Stimulated activated memory B cell treated with anti-CD40 and anti-IgM and Interleukin-4, amounts not matched to agents 10 μg/mL and 1 μg/mL and 100 μg/mL, for 72 hours (primary cell): ENCODE data around the gene AP5B1.

ENCODE experiments used
- ATAC-seq: fragments of 150-1000 bp; cut with Tn5 transposase; 2 replicates; pipeline ENCODE4 v1.10.0; 2021
- H3K27ac Mint-ChIP-seq: one replicate; pipeline ENCODE4 v1.8.0; 2022; ENCODE audit warnings: mild to moderate bottlenecking, mixed read lengths
- H3K27me3 Mint-ChIP-seq: one replicate; pipeline ENCODE4 v1.8.0; 2022; ENCODE audit warnings: mixed read lengths
- H3K36me3 Mint-ChIP-seq: one replicate; pipeline ENCODE4 v1.8.0; 2022; ENCODE audit warnings: mixed read lengths
- H3K4me1 Mint-ChIP-seq: one replicate; pipeline ENCODE4 v1.8.0; 2022; ENCODE audit warnings: mixed read lengths
- H3K4me3 Mint-ChIP-seq: one replicate; pipeline ENCODE4 v1.8.0; 2022; ENCODE audit warnings: mild to moderate bottlenecking, moderate library complexity, mixed read lengths
- H3K9me3 Mint-ChIP-seq: one replicate; pipeline ENCODE4 v1.8.0; 2022; ENCODE audit warnings: mixed read lengths

The AP5B1 gene

DNA sequence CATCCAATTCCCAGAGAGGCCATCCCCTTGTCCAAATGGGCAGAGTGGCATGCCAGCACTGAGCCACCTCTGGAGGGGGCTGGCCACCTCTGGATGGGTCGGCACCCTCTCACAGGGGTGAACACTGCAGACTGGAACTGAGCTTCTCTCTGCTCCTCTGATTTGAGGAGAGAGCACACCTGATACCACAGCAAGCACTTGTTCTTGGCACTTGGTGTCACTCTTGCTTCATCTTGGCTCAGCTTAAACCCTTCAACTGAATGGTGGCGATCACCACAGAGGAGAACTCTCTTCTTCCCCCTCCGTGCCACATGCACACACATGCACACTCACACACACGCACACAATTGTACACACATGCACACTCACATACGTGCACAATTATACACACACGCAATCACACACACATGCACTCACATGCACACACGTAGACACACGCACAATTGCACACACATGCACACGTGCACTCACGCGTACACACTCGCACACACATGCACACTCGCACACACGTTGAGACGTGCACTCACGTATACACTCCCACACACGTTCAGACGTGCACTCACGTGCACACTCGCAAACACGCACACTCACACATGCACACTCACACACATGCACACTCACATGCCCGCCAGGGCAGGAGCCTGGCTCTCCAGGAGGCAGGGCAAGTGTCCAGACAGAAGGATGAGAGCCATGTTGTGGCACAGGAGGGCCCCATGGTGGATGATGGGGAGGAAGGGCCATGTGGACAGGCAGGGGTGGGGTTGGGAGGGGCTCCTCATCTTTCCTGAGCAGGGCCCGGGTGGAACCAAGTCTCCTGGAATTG is 29.5 kb upstream of the AP5B1 start:
- ATAC-seq: peak; percentile 56
- no peak overlapping the region for H3K27ac Mint-ChIP-seq

DNA sequence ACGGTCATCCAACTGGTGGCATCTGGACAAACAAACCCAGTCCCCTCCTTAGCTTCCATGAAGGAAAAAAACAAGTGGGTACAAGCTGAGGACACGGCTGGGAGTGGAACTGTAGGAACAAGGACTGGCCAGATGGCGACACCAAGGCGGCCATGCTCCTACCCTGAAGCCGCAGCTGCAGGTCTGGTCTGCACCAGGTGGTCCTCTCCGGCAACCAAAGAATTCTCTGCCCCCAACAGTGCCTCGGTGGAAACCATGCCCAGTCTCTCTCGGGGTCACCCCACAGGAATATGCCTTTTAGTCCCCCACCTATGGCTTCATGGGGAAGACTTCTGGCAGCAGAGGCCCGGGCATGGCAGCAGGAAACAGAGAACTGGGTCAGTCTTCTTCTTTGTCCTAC is 28.7 kb upstream of the AP5B1 start:
- Mint-ChIP-seq H3K4me1 (peaks cover 14% of the 10 kb centered on the region), H3K36me3 (no peaks in the 10 kb centered on the region), H3K9me3 (no peaks in the 10 kb centered on the region), H3K27ac (no peak overlapping the region), H3K27me3 (peaks cover 13% of the 10 kb centered on the region), H3K4me3 (no peak overlapping the region)
- no peak for ATAC-seq

More for the DNA sequence above, 29.5 kb upstream of the AP5B1 start:
- Mint-ChIP-seq H3K36me3 (no peaks in the 10 kb centered on the region), H3K9me3 (no peaks in the 10 kb centered on the region), H3K4me1 (peaks cover 21% of the 10 kb centered on the region), H3K27me3 (peaks cover 9% of the 10 kb centered on the region), H3K4me3 (no peak overlapping the region)

DNA sequence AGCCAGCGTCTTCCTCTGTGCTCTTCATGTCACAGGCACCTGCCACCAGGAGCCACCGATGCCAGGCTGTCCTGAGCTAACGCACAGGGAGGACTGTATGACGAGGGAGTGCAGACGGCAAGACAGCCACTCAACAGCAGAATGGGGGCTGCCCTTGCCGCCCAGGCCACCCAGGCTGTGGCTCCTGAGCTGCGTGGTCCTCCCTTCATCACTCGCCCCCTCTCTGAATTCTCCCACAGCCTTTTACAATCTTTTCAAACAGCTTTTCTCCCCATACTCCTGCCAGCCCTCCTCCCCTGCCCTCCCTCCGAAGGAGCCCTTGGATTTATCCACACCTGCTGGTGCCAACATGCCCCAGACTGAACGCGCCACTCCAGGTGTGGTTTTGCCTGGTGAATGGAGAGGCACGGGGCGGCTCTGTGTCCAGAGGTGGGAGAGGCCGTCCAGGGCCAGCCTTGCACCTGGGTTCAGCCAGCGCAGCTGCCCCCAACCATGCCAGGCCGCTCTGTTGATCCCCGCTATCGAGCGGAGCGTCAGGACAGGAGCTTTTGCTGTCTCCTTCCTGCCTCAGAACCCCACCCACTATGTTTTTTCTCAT is 28.1 kb upstream of the AP5B1 start:
- H3K27ac Mint-ChIP-seq: no peak overlapping the region

DNA sequence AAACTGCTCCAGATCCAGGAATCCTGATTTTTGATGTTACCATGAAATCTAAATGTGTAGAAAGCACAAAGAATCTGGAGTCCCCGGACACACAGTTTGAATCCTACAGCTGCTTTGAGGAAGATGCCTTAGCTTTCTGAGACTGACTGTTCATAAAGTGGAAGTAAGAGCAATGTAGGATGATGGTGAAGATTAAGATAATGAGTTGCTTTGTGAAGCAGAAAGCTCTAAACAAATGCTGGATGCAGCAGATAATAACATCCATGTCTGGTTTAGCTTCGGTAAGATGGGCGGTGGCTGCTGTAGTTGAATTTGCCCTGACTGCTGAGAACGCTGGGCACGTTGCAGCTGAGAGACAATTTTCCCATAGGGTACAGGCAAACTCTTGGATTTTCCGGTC is 26.2 kb upstream of the AP5B1 start:
- H3K27ac Mint-ChIP-seq: no peak overlapping the region

More for the DNA sequence above, 28.1 kb upstream of the AP5B1 start:
- ATAC-seq: no peak
- Mint-ChIP-seq H3K4me1 (peaks cover 12% of the 10 kb centered on the region), H3K4me3 (no peak overlapping the region), H3K27me3 (peaks cover 20% of the 10 kb centered on the region), H3K9me3 (no peaks in the 10 kb centered on the region), H3K36me3 (no peaks in the 10 kb centered on the region)

DNA sequence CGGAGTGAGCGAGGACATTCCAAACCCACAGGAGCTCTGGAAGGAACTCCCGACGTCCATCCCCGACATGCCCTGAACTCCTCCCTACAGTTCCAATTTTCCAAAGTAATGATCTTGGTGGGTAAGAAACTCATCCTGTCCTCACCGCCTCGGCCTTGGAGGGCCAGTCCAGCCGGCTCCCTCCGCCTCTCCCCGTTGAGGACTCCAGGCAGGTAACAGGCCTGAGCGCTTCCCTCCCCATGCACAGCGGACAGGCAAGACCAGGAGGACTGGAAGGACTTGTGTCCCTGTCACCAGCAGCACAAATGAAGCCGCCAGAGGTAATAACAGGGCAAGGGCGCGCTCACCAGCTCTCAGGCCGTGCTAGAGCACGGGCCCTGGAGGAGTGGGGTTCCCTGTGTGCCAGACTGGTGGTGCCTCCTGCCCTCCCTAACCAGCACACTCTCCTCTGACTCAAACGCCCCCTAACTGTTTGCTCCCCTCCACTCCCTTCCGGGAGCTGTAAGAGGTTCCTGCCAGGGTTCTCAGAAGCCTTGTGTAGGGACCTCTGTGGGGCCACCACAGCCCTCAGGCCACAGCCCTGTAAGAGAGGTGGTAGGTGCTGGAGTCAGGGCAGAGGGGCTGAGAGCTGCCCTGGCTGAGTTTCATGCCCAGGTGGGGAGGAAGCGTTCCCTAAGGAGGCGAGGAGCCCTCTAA is 23.2 kb upstream of the AP5B1 start:
- Mint-ChIP-seq H3K36me3 (no peaks in the 10 kb centered on the region), H3K27ac (peak overlapping the region; percentile 69), H3K9me3 (no peaks in the 10 kb centered on the region), H3K4me3 (no peak overlapping the region), H3K4me1 (peaks cover 17% of the 10 kb centered on the region), H3K27me3 (peaks cover 53% of the 10 kb centered on the region)
- ATAC-seq: no peak

More for the DNA sequence above, 26.2 kb upstream of the AP5B1 start:
- Mint-ChIP-seq H3K36me3 (no peaks in the 10 kb centered on the region), H3K4me1 (peaks cover 23% of the 10 kb centered on the region), H3K9me3 (no peaks in the 10 kb centered on the region), H3K4me3 (no peak overlapping the region), H3K27me3 (peaks cover 36% of the 10 kb centered on the region)
- no peak for ATAC-seq

DNA sequence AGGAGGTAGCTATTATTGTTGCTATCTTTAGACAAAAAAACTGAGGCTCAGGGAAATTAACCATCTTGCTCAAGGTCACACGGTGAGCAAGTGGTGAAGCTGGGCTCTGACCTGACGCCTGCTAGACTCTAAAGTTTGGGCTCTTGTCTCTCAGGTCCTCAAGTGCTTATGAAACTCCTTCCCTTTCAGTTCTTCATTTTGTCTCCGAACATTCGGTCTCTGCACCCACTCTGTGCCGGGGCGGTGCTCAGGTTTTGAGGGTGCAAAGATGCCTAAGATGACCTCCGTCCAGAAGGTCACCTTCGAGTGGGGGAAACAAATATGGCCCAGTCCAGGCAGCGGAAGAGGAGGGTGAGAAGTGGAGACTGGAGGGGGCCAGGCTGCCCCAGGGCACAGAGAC is 22.1 kb upstream of the AP5B1 start:
- Mint-ChIP-seq H3K4me1 (peaks cover 17% of the 10 kb centered on the region), H3K4me3 (peak overlapping the region; percentile 3), H3K36me3 (no peaks in the 10 kb centered on the region), H3K27ac (peak overlapping the region; percentile 69), H3K9me3 (no peaks in the 10 kb centered on the region), H3K27me3 (peaks cover 56% of the 10 kb centered on the region)
- ATAC-seq: peak; percentile 96

DNA sequence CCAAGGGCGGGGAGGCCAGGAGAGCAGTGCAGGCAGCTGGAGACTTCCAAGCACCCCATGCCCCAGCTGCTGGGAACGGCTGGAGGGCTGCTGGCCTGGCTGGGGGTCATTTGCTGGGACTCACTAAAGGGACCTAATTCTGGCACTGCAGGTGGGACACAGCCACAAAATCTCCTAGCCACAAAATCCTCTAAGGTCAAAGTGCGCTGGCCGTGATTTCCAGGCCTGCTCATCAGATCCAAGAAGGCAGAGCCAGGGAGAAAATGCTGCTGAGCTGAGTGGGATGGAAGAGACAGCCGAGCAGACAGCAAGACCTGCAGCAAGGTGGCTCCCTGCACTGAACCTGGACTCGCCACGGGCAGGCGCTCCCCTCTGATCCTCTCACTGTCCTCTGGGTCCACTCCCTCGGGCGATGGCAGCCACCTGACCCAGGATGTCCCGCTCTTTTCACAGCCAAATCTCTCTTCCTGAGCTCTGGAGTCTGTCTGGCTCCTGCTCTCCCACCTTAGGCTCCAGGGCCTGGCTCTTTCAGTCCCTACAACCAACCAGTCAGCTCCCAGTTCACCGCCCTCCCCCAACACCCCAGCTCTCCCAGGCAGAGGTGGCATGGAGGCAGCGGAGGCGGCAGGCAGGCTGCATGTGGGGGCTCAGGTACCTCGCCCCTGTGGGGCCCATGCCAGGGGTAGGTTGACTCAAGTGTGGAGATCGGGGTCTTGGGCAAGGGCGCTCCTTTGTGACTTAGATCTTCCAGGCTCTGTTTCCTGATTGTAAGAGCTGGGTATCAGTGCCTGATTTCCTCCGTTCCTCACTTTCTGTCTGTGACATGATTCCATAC is 20.6 kb upstream of the AP5B1 start:
- Mint-ChIP-seq H3K27me3 (peaks cover 71% of the 10 kb centered on the region), H3K27ac (no peak overlapping the region), H3K9me3 (no peaks in the 10 kb centered on the region)

DNA sequence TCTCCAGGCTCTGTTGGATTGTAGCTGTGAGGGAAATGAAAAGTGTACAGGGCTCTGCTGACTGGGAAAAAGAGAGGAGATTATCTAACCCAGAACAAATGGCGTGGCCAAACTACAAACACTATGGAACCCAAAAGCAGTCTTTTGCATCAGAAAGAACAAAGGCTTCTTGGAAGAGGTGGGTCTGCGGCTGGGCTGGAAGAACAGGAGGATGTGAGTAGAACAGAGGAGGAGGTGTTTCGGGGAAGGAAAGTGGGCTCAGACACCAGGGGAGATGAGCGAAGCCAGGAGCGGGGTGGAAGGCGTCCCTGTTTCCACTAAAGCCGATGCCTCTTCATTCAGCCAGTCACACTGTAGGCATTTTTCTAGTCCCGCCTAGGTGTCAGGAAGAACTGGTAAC is 18.1 kb upstream of the AP5B1 start:
- no peak for ATAC-seq
- Mint-ChIP-seq H3K9me3 (no peaks in the 10 kb centered on the region), H3K36me3 (no peaks in the 10 kb centered on the region), H3K4me1 (peaks cover 15% of the 10 kb centered on the region), H3K27ac (no peak overlapping the region), H3K4me3 (no peak overlapping the region), H3K27me3 (peaks cover 76% of the 10 kb centered on the region)

More for the DNA sequence above, 20.6 kb upstream of the AP5B1 start:
- peaks cover 17% of the 10 kb centered on the region for H3K4me1 Mint-ChIP-seq
- no peak for ATAC-seq
- no peaks in the 10 kb centered on the region for H3K36me3 Mint-ChIP-seq
- no peak overlapping the region for H3K4me3 Mint-ChIP-seq

DNA sequence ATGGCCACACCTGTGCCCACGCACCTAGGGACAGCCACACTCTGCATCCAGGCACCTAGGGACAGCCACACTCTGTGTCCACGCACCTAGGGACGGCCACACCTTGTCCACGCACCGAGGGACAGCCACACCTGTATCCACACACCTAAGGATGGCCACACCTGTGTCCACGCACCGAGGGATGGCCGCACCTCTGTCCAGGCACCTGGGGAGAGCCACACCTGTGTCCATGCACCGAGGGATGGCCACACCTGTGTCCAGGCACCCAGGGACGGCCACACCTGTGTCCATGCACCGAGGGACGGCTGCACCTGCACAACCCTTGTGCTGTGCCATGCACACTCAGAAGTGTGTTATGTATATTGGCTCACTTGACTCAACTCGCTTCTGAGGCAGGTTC is 16.9 kb upstream of the AP5B1 start:
- no peak for ATAC-seq
- Mint-ChIP-seq H3K4me1 (peaks cover 3% of the 10 kb centered on the region), H3K4me3 (no peak overlapping the region), H3K36me3 (no peaks in the 10 kb centered on the region), H3K27ac (no peak overlapping the region), H3K9me3 (no peaks in the 10 kb centered on the region), H3K27me3 (peaks cover 65% of the 10 kb centered on the region)

DNA sequence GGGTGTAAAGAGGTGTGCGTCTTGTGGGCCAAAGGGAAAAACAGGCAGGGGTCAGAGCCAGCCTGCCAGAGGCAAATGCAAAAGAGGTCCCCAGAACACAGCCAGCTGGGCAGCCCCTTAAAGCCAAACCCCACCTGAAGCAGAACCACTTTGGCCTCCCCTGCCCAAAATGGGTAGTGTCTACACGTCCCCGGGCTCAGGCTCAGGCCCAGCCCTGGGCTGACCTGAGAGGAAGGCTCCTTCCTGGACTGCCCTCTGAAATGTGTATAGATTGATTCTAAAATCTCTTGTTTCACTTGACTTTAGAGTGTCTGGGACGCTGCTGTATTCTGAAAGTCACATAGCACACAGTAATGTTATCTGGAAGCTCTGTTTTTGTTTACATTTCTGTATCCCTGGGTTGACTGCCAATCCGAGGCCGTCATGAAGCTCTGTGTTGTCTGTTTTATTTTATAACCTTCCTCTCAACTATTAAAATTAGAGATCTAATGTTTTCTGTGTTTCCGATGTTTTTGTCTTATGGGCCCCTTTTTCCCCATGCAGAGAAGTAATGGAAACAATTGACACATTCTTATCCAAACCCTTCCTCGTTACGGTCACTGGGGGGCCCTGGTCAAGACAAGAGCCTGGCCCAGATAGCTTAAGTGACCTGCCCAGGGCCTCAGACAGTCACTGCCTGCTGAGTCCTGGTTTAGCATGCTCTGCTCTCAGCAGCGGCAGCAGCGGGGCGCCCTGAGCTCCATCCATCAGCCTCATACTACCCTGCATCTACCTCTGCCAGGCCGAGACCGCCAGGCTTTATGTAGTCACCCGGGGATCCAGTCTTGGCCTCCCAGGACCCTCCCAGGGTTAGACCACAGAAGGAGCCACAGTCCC is 16.2 kb upstream of the AP5B1 start:
- no peaks in the 10 kb centered on the region for H3K36me3 Mint-ChIP-seq
- no peak overlapping the region for H3K27ac Mint-ChIP-seq
- peaks cover 5% of the 10 kb centered on the region for H3K4me1 Mint-ChIP-seq
- no peak overlapping the region for H3K4me3 Mint-ChIP-seq
- H3K27me3 Mint-ChIP-seq: peaks cover 60% of the 10 kb centered on the region
- no peak for ATAC-seq
- H3K9me3 Mint-ChIP-seq: no peaks in the 10 kb centered on the region

DNA sequence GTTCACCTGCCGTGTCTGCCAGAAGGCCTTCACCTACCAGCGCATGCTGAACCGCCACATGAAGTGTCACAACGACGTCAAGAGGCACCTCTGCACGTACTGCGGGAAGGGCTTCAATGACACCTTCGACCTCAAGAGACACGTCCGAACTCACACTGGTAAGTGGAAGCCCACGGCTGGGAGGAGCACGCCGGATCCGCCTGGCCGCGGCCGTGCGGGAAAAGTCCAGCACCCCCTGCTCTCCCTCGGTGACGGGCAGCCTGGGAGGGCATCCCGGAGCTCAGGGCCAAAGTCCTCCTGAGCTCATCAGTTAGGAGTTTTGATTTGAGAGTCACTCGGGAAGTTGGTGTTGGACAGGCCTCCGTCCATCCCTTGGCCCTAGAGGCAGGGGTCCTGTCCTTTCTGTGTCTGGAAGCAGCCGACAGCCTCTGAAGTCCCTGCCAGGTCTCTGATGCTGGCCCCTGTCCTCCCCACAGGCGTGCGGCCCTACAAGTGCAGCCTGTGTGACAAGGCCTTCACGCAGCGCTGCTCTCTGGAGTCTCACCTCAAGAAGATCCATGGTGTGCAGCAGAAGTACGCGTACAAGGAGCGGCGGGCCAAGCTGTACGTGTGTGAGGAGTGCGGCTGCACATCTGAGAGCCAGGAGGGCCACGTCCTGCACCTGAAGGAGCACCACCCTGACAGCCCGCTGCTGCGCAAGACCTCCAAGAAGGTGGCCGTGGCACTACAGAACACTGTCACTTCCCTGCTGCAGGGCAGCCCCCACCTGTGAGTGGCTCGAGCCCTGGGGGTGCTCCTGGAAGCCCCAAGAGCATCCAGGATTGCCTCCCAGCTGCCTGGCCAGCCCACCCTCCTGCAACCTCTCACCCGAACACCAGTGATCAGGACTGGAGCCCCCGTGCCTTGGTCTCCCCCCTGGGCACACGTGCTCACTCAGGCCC is 14.1 kb upstream of the AP5B1 start:
- H3K36me3 Mint-ChIP-seq: no peaks in the 10 kb centered on the region
- no peak for ATAC-seq
- H3K4me3 Mint-ChIP-seq: no peak overlapping the region
- H3K9me3 Mint-ChIP-seq: no peaks in the 10 kb centered on the region
- H3K27me3 Mint-ChIP-seq: peaks cover 59% of the 10 kb centered on the region
- peaks cover 18% of the 10 kb centered on the region for H3K4me1 Mint-ChIP-seq
- H3K27ac Mint-ChIP-seq: no peak overlapping the region

DNA sequence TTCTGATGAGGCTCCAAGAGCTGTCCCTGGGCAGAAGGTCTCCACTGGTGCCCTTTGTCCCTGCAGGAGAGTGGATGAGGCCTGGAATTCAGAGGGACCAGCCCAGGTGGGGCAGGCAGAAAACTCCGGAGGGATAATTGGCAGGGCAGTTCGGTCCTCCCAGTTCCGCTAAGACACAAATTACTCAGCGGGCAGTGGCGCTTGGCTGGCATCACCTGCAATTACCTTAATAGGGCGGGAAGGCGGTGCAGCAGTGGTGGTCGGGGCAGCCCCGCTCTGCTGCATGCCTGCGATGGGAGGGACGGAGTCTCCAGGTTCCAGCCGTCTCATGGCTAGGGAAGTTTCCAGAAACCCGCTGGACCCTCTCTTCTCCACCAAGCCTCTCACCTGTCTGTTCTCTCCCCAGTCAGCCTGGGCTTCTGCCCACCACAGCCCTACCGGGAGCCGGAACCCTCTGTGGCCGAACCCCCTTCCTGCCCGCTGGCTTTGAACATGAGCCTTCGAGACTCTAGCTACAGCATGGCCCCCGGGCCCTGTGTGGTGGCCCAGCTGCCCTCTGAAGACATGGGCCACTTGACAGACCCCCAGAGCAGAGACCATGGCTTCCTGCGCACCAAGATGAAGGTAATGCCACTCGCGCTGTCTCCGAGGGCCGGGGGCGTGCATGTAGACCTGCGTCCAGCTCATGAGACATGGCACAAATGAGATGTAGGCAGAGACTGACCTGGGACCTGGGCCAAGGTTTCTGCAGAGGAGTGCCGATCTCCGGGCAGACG is 13.0 kb upstream of the AP5B1 start:
- Mint-ChIP-seq H3K4me3 (no peak overlapping the region), H3K4me1 (peaks cover 18% of the 10 kb centered on the region), H3K27me3 (peaks cover 56% of the 10 kb centered on the region), H3K9me3 (no peaks in the 10 kb centered on the region), H3K36me3 (no peaks in the 10 kb centered on the region), H3K27ac (peak overlapping the region; percentile 82)
- no peak for ATAC-seq

DNA sequence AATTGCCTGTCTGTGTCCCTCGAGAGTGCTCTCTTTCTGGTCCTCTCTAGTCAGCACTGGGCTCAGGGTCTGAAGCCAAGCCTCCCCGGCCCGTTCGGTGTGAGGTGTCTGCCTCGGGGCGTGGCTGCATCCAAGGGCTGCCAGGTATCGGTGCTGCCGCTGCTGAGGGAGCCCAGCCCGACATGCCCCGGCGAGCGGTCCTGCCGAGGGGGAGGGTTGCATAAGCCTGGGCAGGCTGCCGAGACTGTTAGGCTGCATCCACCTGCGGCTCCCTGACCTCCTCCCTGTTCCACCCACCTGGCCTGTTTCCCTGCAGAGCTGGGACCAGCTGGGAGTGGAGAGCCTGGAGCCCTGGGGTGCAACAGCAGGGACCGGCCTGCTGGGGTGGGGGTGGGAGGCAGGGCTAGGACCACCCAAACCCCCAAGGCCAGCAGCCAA is 12.4 kb upstream of the AP5B1 start:
- ATAC-seq: no peak
- Mint-ChIP-seq H3K4me3 (no peak overlapping the region), H3K36me3 (no peaks in the 10 kb centered on the region), H3K27me3 (peaks cover 56% of the 10 kb centered on the region), H3K4me1 (peaks cover 23% of the 10 kb centered on the region), H3K9me3 (no peaks in the 10 kb centered on the region), H3K27ac (peak overlapping the region; percentile 82)
